NCI-H128 (cell line): ENCODE data around the gene MYL9.

Experiments
- DNase-seq: peaks from one replicate; lab custom pipeline; 2025; ENCODE audit not compliant: unreplicated experiment; lab: John Stamatoyannopoulos, UW

Gene MYL9

DNA sequence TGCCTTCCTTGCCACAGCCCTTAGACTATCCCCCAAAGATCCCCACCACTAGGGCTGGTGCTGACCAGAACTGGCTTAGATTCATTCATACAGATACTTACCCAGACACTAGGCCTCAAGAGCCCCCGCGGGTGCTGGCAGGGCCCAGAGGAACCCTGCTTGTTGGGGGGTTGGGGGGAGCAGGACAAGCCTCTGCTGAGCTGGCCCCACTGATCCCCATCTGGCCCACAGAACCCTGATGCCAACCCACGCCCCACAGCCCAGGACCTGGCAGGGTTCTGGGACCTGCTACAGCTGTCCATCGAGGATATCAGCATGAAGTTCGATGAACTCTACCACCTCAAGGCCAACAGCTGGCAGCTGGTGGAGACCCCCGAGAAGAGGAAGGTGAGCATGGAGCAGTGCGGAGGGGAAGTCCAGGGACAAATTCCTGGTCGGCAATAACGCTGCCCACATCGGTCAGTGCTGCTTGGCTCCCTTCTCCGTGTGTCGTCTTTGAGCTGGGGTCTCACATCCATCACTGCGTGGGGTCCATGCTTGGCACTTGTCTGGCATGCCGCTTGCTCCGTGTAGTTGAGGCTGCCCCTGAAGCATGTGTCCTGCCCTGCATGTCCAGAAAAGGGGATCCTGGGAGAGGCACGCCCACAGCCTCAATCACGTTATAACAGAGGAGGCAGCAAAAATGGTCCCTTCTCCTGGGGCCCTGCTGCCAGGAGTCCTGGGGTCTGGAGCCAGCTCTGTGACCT, 15.5 kb upstream of the MYL9 start:
- DNase-seq, result no peak

DNA sequence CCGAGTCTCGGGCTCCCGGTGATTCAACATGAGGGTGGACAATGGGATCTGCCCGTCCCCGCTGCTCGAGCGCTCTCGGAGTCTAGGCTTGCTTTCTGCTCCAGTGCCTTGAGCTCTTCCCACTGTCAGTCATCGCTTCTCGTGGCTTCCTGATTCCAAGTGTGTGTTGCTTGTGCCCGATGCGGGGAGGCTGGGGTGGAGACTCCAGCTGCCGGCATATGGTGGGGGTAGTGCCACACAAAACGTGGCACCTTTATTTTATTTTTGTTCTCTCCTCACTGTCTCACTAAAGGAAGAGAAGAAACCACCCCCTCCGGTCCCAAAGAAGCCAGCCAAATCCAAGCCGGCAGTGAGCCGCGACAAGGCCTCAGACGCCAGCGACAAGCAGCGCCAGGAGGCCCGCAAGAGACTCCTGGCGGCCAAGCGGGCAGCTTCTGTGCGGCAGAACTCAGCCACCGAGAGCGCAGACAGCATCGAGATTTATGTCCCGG, 14.8 kb upstream of the MYL9 start:
- no peak for DNase-seq

DNA sequence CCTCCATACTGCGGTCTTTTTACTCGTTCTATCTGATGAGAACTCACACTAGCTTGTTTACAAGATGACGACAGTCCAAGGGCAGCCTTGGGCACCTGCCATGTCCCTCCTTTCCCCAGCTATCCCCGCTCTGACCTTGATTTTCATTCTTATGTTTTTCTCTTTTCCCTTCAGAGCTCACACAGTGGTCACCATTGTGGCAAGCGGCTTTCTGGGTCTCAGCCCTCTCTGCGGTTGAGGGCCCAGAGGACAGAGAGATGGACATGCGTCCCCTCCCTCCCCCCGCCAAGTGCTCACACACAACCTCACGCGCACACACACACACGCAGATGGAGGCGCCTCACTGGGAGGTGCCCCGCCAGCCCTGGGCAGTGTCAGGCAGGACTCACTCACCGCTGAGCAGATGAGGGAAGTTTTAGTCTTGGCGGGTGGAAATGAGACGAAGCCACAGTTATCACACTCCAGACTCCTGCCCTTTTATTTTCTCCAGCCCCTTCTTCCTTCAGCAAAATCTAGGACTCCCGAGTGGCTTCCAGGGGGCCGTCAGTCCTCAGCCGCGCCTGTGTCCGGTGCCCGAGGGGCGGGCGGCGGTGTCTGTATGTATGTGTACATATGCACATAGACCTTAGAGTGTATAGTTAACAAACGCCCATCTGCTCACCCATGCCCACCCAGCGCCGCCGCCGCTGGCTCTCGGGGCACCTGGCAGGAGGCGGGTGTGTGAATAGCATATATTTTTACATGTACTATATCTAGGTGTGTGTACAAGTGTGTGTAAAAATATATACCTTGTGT, 13.8 kb upstream of the MYL9 start:
- DNase-seq, result no peak

DNA sequence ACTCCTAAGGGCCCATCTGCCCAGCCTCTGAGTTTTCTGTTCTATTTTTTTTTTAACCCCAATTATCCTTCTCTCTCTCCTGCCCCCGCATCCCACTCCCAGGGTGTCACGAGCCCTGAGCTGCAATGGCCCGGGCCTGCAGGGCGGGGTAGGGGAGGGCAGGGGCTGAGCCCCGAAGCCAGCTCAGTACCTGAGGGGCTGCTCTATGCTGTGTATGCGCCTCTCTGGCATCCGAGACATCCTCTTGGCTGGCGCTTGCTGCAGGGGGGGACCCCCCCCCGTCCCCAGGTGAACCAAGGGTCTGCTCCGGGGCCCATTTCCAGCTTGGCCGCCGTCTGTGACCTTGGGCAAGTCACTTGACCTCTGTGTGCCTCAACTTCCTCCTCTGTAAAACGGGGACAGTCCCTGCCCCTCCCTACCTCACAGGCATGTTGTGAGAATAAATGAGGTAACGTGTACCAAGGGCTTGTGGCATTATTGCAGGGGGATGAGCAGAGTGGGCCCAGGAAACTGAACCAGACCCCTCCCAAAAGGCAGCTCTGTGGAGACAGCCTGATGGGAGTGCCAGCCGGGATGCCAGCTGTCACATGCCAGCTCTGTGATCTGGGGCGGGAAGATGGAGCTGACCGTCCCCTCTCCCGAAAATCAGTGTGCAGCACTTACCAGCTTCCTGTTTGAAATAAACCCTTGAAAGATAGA, 13.0 kb upstream of the MYL9 start:
- no peak for DNase-seq

DNA sequence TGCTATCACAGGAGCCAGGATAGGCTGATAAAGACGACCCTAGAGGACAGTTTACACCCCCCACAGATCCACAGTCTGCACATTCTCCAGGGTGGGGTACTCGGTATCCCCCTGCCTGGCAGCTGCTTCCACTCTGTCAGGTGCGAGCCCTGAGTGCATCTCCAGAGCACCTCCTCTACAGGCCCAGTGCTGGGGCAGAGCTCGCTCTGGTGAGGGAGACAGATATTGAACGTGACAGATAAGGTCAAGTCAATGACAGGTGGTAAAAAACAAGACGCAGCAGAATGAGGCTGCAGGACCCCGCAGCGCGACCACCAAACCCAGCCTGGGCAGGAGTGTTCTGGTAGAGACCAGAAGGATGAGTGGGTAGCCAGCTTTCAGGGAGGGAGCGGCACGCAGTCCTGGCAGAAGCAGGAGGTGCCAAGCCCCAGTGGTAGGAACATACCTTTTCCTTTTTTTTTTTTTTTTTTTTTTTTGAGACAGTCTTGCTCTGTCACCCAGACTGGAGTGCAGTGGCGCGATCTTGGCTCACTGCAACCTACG, 12.4 kb upstream of the MYL9 start:
- no peak for DNase-seq

DNA sequence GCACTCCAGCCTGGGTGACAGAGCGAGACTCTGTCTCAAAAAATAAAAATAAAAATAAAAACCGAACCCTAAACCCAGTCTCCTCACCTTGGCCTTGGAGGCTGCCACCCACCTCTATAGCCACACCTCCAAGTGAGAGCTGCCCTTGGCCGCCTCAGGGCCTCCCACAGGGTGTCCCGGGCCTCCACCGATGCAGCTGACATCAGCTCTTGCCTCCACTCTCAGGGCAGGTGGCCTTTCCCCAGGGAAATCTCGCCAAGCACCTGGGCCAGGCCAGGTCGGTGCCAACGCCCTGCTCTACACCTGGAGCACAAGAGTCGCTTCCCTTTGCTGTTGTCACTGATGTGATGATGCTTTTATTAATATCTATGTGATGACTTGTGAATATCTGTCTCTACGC, 8.9 kb upstream of the MYL9 start:
- DNase-seq, result no peak

DNA sequence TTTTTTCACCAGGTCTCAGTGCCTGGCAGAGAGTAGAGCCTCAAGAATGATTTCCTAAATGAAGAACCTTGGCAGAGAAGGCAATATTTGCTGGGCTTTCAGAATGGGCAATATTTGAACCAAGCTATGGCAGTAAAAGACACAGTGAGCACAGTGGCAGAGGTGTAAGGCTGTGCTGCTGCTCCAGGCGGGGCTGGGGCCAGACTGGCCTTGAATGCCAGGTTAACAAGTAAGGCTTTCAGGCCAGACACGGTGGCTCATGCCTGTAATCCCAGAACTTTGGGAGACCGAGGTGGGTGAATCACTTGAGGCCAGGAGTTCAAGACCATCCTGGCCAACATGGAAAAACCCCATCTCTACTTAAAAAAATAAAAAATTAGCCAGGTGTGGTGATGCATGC, 8.5 kb upstream of the MYL9 start:
- no peak for DNase-seq

DNA sequence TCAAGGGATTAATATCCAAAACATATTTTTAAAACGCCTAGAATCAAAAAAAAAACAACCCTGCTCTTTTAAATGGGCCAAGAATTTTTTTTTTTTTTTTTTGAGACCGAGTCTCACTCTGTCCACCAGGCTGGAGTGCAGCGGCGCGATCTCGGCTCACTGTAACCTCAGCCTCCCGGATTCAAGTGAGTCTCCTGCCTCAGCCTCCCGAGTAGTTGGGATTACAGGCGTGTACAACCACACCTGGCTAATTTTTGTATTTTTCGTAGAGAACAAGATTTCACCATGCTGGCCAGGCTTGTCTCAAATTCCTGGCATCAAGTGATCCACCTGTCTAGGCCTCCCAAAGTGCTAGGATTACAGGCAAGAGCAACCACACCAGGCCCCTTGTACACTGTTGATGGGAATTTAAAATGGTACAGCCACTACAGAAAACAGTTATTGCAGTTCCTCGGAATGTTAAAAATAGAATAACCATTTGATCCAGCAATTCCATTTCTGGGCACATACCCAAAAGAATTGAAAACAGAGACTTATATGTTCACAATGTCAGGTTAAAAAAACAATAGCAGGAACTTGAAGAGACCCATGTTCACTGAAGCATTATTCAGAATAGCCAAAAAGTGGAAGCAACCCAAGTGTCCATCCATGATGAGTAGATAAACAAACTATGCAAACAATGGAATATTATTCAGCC, 3.1 kb upstream of the MYL9 start:
- DNase-seq, result no peak

DNA sequence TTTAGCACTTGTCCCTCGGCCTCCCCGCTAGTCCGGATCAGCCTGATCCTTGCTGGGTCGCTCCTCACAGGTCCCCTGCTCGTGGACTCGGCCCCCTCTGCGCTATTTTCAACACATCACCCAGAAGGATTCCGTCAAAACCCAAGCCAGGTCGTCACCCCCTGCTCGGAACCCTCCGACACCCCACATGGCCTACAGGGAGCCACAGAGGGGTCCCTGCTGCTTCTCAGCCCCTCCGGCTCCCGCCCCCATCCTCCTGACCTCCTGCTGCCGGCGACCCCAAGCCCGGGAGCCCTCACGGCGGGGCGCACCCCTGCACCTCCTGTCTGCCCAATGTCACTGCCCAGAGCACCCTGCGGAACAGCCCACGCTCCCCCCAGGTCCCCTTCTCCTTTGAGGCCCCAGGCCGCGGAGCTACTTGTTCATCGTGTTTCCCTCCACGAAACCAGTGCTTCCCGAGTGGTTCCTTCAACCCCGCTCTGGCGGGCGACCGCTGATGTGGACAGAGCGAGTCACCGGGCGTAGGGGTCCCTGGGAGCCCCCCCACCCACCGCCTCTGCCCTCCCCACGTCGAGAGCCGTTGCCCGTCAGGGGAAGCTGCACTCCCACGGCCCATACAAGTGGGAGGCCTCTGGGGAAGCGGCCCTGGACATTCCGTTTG, 638 bp upstream of the MYL9 start:
- no peak for DNase-seq

DNA sequence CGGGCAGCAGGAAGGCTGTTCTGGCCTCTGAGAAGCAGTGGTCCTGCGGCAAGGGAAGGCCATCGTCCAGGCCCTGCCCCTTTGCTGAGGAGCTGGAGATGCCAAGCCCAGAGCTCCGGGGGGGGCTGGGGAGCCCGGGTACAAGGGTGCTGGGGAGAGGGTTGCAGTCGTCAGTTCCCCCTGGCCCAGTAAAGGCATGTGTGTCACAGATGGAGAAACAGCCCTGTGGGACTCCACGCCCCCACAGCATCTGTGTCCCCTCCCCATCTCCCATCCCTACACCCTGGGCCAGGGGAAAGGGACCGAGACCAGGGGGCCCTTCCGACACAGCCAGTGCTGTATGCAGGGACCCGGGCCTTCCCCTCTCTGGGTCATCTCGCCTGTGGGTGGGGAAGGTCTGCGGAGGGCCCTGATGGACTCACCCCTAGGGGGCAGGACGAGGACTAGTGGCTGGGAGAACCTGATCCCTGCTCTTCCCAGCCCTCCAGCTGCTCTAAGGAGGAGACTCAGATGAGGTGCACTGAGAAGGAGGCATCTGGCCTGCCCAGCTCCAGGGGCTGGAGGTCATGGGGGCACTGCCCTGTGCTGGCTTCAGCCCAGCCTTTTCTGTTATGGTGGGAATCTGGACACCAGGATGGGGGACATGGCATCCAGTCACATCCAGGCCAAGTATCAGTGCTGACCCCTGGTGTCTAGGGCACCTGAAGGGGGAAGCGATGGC, 609 bp downstream of the MYL9 start:
- DNase-seq, result no peak

DNA sequence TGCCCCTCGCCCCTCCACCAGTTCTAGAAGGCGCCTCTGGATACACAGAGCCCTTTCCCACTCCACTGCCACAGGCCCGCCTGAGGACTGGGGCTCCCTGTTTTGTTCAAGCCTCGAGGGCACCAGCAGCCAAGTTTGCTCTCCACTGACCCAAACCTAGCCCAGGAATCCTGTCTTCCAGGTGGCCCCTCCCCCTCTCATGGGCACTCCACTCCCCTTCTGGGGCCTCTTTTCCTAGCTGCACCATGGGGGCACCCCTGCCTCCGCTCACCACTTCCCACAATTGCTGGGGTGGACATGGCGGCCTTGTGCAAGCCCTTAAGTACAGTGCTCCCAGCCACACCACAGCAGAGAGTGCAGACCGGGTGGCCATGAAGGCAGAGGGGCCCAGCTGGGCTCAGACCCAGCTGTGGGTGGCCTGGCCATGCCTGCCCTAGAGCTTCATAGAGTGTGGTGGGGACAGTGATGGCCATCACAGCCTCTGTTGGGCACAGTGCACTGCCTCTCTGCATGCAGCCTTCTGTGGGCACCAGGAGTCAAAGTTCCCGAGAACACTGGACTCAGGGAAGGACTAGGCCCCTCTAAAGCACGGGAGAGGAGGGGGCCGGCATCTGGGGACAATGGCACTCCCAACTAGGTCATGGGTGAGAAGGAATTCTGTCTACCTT, 1.3 kb downstream of the MYL9 start:
- DNase-seq, result no peak

DNA sequence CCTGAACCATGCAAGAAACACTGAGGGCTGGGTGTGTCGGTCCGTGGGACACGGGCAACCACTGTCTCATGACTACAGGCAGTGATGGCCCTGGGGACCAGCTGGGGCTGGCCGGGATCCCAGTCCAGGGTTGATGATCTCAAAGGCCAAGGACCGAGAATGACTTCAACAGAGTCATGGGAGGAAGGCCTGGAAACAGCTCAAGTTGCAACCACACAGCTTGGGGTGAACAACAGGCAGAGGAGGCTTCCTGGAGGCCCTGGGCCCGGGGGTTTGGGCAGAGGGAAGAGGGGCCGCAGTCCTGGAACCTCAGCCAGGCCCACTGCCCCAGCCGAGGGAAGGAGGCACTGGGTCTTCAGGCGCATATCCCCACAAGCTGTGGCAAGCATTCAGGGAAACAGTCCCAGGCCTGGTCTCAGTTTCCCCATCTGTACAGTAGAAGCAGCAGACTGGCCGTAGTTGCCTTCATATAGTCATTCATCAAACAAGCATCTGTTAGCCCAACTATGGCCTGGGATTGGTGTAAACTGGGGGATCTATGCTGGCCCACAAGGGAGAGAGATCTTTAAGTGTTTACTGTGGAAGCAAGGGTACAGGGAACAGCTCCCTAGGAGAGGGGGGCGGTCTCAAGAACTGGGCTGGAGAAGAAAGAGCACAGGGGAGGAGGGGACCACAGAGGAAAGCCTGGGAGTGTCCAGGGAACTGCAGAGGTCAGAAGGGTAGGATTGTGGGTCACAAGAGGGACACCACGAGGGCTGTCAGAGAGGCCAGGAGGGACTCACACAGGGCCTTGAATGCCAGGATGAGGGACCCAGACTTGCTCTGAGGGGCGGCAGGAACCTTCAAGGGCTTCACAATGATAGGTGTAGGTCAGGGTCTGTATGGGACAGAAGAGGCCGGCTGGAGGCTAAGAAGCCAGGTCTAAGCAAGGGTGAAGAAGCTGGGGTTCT, 2.1 kb downstream of the MYL9 start:
- no peak for DNase-seq

DNA sequence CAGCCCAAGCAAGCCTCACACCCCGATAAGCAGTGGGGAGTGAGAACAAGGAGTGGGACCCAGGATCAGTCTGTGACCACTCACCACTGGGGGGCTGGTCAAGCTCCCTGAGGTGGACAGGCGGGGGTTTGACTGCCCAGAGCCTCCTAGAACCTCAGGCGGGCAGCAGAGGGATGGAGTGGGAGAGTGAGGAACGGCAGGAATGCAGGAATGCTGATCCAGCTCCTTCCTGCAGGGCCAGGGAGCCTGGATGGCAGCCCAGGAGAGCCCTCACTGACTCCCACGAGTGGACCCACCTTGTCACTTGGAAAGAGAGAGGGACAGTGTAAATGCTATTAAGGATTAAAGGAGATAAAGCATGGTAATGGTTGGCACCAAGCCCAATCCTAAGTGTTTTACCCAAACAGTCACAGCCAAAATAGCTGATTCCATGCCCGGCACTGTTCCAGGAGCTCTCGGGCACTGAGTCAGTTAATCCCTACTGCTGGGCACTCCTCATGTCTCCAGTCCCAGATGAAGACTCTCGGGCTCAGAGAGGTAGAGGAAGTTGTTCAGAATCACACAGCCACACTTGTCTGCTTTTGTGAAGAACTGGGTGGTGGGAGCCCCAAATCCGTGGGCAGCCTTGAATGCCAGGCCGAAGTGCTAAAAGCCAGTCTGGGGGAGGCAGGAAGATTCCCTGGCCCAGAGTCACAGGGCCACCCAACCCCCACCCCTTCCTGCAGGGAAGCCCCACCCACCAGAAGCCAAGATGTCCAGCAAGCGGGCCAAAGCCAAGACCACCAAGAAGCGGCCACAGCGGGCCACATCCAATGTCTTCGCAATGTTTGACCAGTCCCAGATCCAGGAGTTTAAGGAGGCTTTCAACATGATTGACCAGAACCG, 3.1 kb downstream of the MYL9 start:
- DNase-seq, result no peak

DNA sequence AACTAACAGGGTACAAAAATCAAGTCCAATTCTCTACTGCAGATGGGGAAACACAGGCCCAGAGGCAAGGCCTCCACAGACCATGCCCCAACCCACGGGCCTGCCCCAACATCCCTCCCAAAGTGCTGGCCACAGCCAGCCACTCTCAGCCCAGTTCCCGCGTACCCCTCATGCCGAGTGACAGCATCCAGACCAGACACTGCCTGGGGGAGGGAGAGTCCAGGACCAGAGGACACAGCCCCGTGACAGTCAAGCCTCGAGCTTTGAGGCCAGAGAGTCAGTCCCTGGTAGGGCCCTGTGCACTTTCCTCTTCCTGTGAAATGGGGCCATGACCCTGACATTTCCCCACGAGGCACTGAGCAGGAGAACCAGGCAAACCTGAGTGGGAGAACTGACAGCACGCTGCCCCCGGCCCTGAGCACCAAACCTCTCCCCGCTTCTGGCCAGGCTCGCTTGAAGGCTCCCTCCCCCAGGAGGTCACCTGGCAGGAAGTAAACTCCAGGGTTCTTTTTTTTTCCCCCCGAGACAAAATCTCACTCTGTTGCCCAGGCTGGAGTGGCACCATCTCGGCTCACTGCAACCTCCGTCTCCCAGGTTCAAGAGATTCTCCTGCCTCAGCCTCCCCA, 4.9 kb downstream of the MYL9 start:
- no peak for DNase-seq

DNA sequence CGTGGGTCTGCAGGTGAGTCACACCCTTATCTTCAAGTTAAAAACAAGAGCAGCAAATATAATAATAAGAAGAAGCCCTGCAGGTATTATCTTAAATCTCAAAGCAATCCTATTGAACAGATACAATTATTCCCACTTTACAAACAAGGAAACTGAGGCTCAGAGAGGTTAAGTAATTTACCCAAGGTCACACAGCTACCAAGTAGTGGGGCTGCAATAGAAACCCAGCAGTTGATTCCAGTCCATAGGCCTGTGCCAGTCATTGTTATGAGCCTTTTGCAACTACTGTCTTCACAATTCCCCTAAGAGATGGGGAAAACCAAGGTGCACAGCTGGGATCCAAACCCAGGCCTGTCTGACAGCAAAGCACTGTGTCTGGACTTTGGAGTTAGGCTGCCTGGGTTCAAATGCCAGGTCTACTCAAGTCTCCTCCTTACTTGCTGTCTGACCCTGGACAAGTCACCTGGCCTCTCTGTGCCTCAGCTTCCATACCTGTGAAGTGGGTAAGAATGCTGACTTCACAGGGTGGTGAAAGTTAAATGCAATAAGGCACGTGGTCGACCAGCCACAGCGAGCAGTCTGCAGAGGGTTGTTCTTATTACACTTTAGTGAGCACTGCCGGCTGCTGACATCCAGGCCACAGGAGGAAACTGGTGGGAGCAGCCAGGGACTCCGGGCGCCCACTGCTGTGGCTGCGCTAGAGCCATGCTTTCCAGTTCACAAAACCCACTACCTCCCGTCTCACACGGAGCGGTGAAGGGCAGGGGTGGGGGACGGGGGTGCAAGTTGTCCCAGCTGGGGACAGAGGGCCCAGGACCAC, 6.1 kb downstream of the MYL9 start:
- no peak for DNase-seq

DNA sequence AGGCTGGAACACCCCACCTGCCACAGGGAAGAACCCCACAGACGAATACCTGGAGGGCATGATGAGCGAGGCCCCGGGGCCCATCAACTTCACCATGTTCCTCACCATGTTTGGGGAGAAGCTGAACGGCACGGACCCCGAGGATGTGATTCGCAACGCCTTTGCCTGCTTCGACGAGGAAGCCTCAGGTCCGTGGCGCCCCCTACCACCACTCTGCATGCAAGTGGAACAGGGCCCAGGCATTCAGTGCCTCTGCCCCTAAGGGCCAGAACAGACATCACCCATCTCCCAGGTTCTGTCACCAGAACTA, 6.6 kb downstream of the MYL9 start:
- no peak for DNase-seq
